HCT116 (cell line): ENCODE measurements around the gene SMTN.

Experiments
- ATF3 ChIP-seq: IDR thresholded peaks from 2 replicates; pipeline ENCODE4 v1.6.1; 2012
- CTCF ChIP-seq, 3 experiments: fragments of 200-600 bp in 1 of 3; sonication (generic) in 1 of 3; IDR thresholded peaks in 2 of 3; conservative IDR thresholded peaks in 1 of 3; 2 replicates each; pipeline ENCODE4 v1.5.1; 2012 to 2017; ENCODE audit warnings: low read depth in 2 of 3, low read length in 2 of 3, antibody characterized with exemption in 1 of 3, borderline replicate concordance in 1 of 3, control low read depth in 1 of 3, mild to moderate bottlenecking in 1 of 3, mixed read lengths in 1 of 3, mixed run types in 1 of 3, moderate library complexity in 1 of 3; ENCODE audit not compliant: insufficient read depth in 1 of 3
- EGR1 ChIP-seq: IDR thresholded peaks from 2 replicates; pipeline ENCODE4 v1.6.1; 2012; ENCODE audit warnings: low read depth
- ELF1 ChIP-seq: IDR thresholded peaks from 2 replicates; pipeline ENCODE4 v1.6.1; 2012; ENCODE audit warnings: low read depth, borderline replicate concordance
- EZH2 ChIP-seq: fragments of 200-600 bp; sonication (generic); IDR thresholded peaks from 2 replicates; pipeline ENCODE4 v1.6.1; 2017; ENCODE audit warnings: antibody characterized with exemption, mixed run types
- JUND ChIP-seq: IDR thresholded peaks from 2 replicates; pipeline ENCODE4 v1.6.1; 2012
- MAX ChIP-seq: IDR thresholded peaks from 2 replicates; pipeline ENCODE4 v1.6.1; 2012
- POLR2A ChIP-seq: IDR thresholded peaks from 2 replicates; pipeline ENCODE4 v1.7.0; 2011; ENCODE audit warnings: borderline replicate concordance; ENCODE audit not compliant: insufficient read depth, insufficient read length; ENCODE audit errors: extremely low read depth
- POLR2AphosphoS5 ChIP-seq: IDR thresholded peaks from 2 replicates; pipeline ENCODE4 v1.6.1; 2011; ENCODE audit warnings: mild to moderate bottlenecking, low read depth, low read length, moderate library complexity
- RAD21 ChIP-seq: IDR thresholded peaks from 2 replicates; pipeline ENCODE4 v1.6.1; 2012; ENCODE audit warnings: low read depth, mild to moderate bottlenecking
- REST ChIP-seq: IDR thresholded peaks from 2 replicates; pipeline ENCODE4 v1.6.1; 2012; ENCODE audit warnings: low read depth
- SIN3A ChIP-seq: IDR thresholded peaks from 2 replicates; pipeline ENCODE4 v1.6.1; 2012; ENCODE audit warnings: low read depth
- TCF7L2 ChIP-seq: IDR thresholded peaks from 2 replicates; pipeline ENCODE4 v1.7.0; 2011; ENCODE audit warnings: borderline replicate concordance, inconsistent platforms; ENCODE audit not compliant: insufficient read depth, insufficient read length; ENCODE audit errors: extremely low read depth
- YY1 ChIP-seq: IDR thresholded peaks from 2 replicates; pipeline ENCODE4 v1.6.1; 2011; ENCODE audit warnings: low read length, low read depth, moderate library complexity, mild to moderate bottlenecking; ENCODE audit not compliant: insufficient replicate concordance; ENCODE audit errors: extremely low read depth

GRCh38 chr22:31119026-31119717 is 38.1 kb downstream of the SMTN start:
- TF ChIP-seq POLR2A: no peak
- no peak for TF ChIP-seq POLR2AphosphoS5
- TF ChIP-seq ELF1: no peak
- no peak for TF ChIP-seq CTCF (IDR thresholded peaks at IDR 0.05 in 2 of 3, conservative IDR thresholded peaks at IDR 0.05 in 1 of 3; ENCODE audit: borderline replicate concordance in 1 of 3, insufficient read depth in 1 of 3, low read depth in 2 of 3, low read length in 2 of 3)
- no peak for TF ChIP-seq SIN3A
- no peak for TF ChIP-seq ATF3
- TF ChIP-seq TCF7L2: no peak
- no peak for TF ChIP-seq MAX
- TF ChIP-seq RAD21: no peak
- no peak for TF ChIP-seq REST
- no peak for TF ChIP-seq JUND
- TF ChIP-seq EGR1: no peak
- no peak for TF ChIP-seq EZH2
- TF ChIP-seq YY1: no peak
